Karpas-422 (cell line): ENCODE measurements around the gene SH3RF1. TPM values are rescaled to one million over a fixed set of nuclear protein-coding genes. Genes with fewer than 3 reads are reported as not detected.

Source experiments
- DNase-seq: peaks from one replicate; pipeline ENCODE4 v3.0.0-alpha.2; 2015
- H2AFZ ChIP-seq: fragments of 200-600 bp; sonication (generic); 2 replicates; pipeline ENCODE4 v1.6.1; 2014; ENCODE audit warnings: antibody characterized with exemption, low read length, mixed read lengths
- H3K27ac ChIP-seq: fragments of 200-600 bp; sonication (generic); 2 replicates; pipeline ENCODE4 v1.5.1; 2014; ENCODE audit warnings: mild to moderate bottlenecking, low read length, moderate library complexity
- H3K27me3 ChIP-seq: fragments of 200-600 bp; sonication (generic); 2 replicates; pipeline ENCODE4 v1.6.1; 2014; ENCODE audit warnings: low read length, mixed read lengths
- H3K36me3 ChIP-seq: fragments of 200-600 bp; sonication (generic); 2 replicates; pipeline ENCODE4 v1.6.1; 2014; ENCODE audit warnings: low read length, mixed read lengths; ENCODE audit not compliant: insufficient read depth
- H3K4me1 ChIP-seq: fragments of 200-600 bp; sonication (generic); 2 replicates; pipeline ENCODE4 v1.6.1; 2014; ENCODE audit warnings: mild to moderate bottlenecking, low read length, mixed read lengths
- H3K4me2 ChIP-seq: fragments of 200-600 bp; sonication (generic); 2 replicates; pipeline ENCODE4 v1.6.1; 2014; ENCODE audit warnings: low read length, low read depth, mild to moderate bottlenecking; ENCODE audit not compliant: poor library complexity, severe bottlenecking
- H3K4me3 ChIP-seq: fragments of 200-600 bp; sonication (generic); 2 replicates; pipeline ENCODE4 v1.5.1; 2014; ENCODE audit warnings: mild to moderate bottlenecking, antibody characterized with exemption, low read length, mixed read lengths
- H3K79me2 ChIP-seq: fragments of 200-600 bp; sonication (generic); 2 replicates; pipeline ENCODE4 v1.6.1; 2014; ENCODE audit warnings: mild to moderate bottlenecking, low read length, mixed read lengths
- H3K9ac ChIP-seq: fragments of 200-600 bp; sonication (generic); 2 replicates; pipeline ENCODE4 v1.6.0; 2014; ENCODE audit warnings: low read length
- H3K9me2 ChIP-seq: fragments of 200-600 bp; sonication (generic), shearing (Covaris generic); replicated peaks from 2 replicates; pipeline ENCODE4 v1.6.0; 2014; ENCODE audit warnings: mild to moderate bottlenecking, low read length, moderate library complexity; ENCODE audit not compliant: insufficient read depth
- H3K9me3 ChIP-seq: fragments of 300-700, 200-600 bp; sonication (generic); 2 replicates; pipeline ENCODE4 v1.6.1; 2014; ENCODE audit warnings: low read length, mixed read lengths
- H4K20me1 ChIP-seq: fragments of 200-600 bp; sonication (generic); 2 replicates; pipeline ENCODE4 v1.6.1; 2014; ENCODE audit warnings: mild to moderate bottlenecking, antibody characterized with exemption, low read length, low read depth; ENCODE audit not compliant: insufficient read depth
- total RNA-seq: library from RNA; depleted of rRNA; stranded (reverse); fragments of >200 nt; shearing (Covaris generic); gene quantifications from 2 replicates; pipeline ENCODE4 v1.2.3, GENCODE V29; 2014; ENCODE audit warnings: low replicate concordance

The SH3RF1 gene
- total RNA-seq, 1 experiment from 2014 or later: not detected

- no peaks in the 10 kb centered on the region for H3K27me3 ChIP-seq
- no peak for DNase-seq
- no peaks in the 10 kb centered on the region for H3K9me3 ChIP-seq
- no peak overlapping the region for H2AFZ ChIP-seq
- no peaks in the 10 kb centered on the region for H4K20me1 ChIP-seq
- no peak overlapping the region for H3K4me2 ChIP-seq
- no peak overlapping the region for H3K4me3 ChIP-seq
- H3K9me2 ChIP-seq: no peaks in the 10 kb centered on the region
- H3K36me3 ChIP-seq: no peaks in the 10 kb centered on the region
- H3K4me1 ChIP-seq: no peaks in the 10 kb centered on the region
- H3K9ac ChIP-seq: no peak overlapping the region
- H3K27ac ChIP-seq: no peak overlapping the region
- no peaks in the 10 kb centered on the region for H3K79me2 ChIP-seq
These were observed 155.4 kb downstream of the SH3RF1 start for GRCh38 chr4:169115144-169115896.

DNA sequence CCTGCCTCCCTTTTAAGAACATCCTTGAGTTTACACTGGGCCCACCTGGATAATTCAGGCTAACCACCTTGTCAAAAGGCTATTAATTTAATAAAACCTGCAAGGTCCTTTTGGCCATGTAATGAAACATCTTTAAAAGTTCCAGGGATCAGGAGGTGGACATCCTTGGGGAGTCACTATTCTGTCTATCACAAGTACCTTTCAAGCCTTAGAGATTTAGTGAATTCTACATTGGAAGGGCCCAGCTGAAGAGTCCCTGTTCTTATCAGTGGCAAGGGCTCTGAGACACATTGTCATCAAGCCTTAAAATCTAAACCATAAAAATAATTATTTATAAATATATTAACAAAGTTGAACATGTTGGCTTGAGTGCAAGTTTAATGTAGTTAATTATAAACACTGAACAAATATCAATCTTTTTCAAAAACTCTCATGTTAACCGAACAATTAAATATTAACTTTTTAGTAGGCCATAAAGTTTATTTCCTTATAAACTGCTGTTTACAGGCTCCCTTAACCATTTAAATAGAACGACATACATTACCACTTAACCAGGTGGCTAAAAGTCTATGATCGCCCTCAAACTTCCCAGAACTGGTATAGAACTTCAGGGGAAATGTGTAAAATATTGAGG is 156.3 kb downstream of the SH3RF1 start:
- H3K36me3 ChIP-seq: no peaks in the 10 kb centered on the region
- H3K9ac ChIP-seq: no peak overlapping the region
- no peaks in the 10 kb centered on the region for H3K4me1 ChIP-seq
- no peak overlapping the region for H2AFZ ChIP-seq
- H3K4me2 ChIP-seq: no peak overlapping the region
- H3K79me2 ChIP-seq: no peaks in the 10 kb centered on the region
- H3K27me3 ChIP-seq: no peaks in the 10 kb centered on the region
- H3K27ac ChIP-seq: no peak overlapping the region
- no peaks in the 10 kb centered on the region for H4K20me1 ChIP-seq
- no peak overlapping the region for H3K4me3 ChIP-seq
- no peaks in the 10 kb centered on the region for H3K9me2 ChIP-seq
- DNase-seq: no peak
- H3K9me3 ChIP-seq: no peaks in the 10 kb centered on the region

- Histone ChIP-seq H3K9me2 (no peaks in the 10 kb centered on the region), H3K27ac (no peak overlapping the region), H3K4me1 (no peaks in the 10 kb centered on the region), H3K4me2 (no peak overlapping the region), H3K4me3 (no peak overlapping the region), H2AFZ (no peak overlapping the region), H3K79me2 (no peaks in the 10 kb centered on the region), H3K36me3 (no peaks in the 10 kb centered on the region), H3K27me3 (no peaks in the 10 kb centered on the region), H3K9me3 (no peaks in the 10 kb centered on the region), H4K20me1 (no peaks in the 10 kb centered on the region), H3K9ac (no peak overlapping the region)
- DNase-seq: no peak
These were observed 160.1 kb downstream of the SH3RF1 start for GRCh38 chr4:169110633-169111032.

- H3K9ac ChIP-seq: no peak overlapping the region
- H3K4me3 ChIP-seq: no peak overlapping the region
- H3K9me3 ChIP-seq: no peaks in the 10 kb centered on the region
- no peaks in the 10 kb centered on the region for H3K27me3 ChIP-seq
- H3K9me2 ChIP-seq: no peaks in the 10 kb centered on the region
- H3K27ac ChIP-seq: no peak overlapping the region
- no peak for DNase-seq
- no peak overlapping the region for H2AFZ ChIP-seq
- no peaks in the 10 kb centered on the region for H4K20me1 ChIP-seq
- no peaks in the 10 kb centered on the region for H3K36me3 ChIP-seq
- H3K4me2 ChIP-seq: no peak overlapping the region
- H3K4me1 ChIP-seq: no peaks in the 10 kb centered on the region
- H3K79me2 ChIP-seq: no peaks in the 10 kb centered on the region
These were observed 161.6 kb downstream of the SH3RF1 start for GRCh38 chr4:169109035-169109675.

DNA sequence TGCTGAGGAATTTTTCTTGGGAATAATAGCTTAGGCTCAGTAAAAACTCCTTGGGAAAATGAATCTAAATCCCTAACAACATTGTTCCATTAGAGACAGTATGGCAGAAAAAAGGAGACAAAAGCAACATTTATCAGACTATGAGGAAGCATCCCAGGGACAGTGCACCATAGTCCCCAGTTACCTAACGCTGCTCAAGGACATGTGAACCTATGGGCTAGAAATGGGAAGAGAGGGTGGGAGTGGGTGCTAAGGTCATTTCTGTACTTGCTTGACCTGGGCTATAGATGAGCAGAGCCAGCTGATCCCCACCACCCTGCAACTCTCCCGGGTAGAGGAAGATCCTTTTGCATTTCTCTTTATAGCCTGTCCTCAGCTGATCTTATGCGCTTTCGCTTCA is 162.5 kb downstream of the SH3RF1 start:
- Histone ChIP-seq H3K27ac (no peak overlapping the region), H3K36me3 (no peaks in the 10 kb centered on the region), H2AFZ (no peak overlapping the region), H3K9ac (no peak overlapping the region), H3K4me2 (no peak overlapping the region), H3K9me2 (no peaks in the 10 kb centered on the region), H4K20me1 (no peaks in the 10 kb centered on the region), H3K4me3 (no peak overlapping the region), H3K79me2 (no peaks in the 10 kb centered on the region), H3K4me1 (no peaks in the 10 kb centered on the region), H3K27me3 (no peaks in the 10 kb centered on the region), H3K9me3 (no peaks in the 10 kb centered on the region)
- no peak for DNase-seq

DNA sequence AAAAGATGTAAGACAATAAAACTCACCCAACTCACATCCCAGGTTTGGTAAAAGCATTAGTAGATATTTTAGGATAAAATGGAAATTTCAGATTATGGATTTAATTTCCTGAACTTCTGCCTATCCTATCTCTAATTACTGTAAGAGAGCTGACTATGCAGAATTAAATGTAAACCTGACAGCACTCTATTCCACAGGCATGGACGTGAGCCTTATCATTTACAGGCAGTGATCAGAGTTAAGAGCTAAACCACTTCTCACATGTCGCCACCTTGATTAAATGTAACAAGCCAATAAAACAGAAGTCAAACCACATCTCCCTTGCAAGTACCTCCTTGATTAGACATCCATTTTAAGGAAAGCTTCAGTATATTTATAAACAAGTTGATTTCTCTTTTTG is 163.2 kb downstream of the SH3RF1 start:
- no peak overlapping the region for H2AFZ ChIP-seq
- no peaks in the 10 kb centered on the region for H3K9me2 ChIP-seq
- H3K4me1 ChIP-seq: no peaks in the 10 kb centered on the region

GRCh38 chr4:169106696-169107229 is 164.0 kb downstream of the SH3RF1 start:
- no peak overlapping the region for H3K4me2 ChIP-seq
- H3K36me3 ChIP-seq: no peaks in the 10 kb centered on the region
- no peak overlapping the region for H3K4me3 ChIP-seq
- H3K9me2 ChIP-seq: no peaks in the 10 kb centered on the region
- H3K79me2 ChIP-seq: no peaks in the 10 kb centered on the region
- no peaks in the 10 kb centered on the region for H3K27me3 ChIP-seq
- no peaks in the 10 kb centered on the region for H4K20me1 ChIP-seq
- H3K9ac ChIP-seq: no peak overlapping the region
- no peaks in the 10 kb centered on the region for H3K4me1 ChIP-seq
- no peaks in the 10 kb centered on the region for H3K9me3 ChIP-seq
- no peak for DNase-seq
- H2AFZ ChIP-seq: no peak overlapping the region
- no peak overlapping the region for H3K27ac ChIP-seq

More for the DNA sequence above, 163.2 kb downstream of the SH3RF1 start:
- Histone ChIP-seq H3K27me3 (no peaks in the 10 kb centered on the region), H3K79me2 (no peaks in the 10 kb centered on the region), H3K9ac (no peak overlapping the region), H3K4me2 (no peak overlapping the region), H3K4me3 (no peak overlapping the region), H3K27ac (no peak overlapping the region), H3K36me3 (no peaks in the 10 kb centered on the region), H4K20me1 (no peaks in the 10 kb centered on the region), H3K9me3 (no peaks in the 10 kb centered on the region)
- no peak for DNase-seq

DNA sequence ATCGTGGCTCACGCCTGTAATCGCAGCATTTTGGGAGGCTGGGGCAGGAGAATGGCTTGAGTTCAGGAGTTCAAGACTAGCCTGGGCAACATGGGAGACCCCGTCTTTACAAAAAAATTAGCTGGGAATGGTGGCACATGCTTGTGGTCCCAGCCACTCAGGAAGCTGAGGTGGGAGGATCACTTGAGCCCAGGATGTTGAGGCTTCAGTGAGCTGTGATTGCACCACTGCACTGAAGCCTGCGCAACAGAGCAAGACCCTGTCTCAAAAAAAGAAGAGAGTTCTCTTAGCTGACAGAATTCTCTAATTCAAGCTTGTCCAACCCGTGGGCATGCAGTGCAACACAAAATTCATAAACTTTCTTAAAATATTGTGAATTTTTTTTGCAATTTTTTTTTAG is 165.1 kb downstream of the SH3RF1 start:
- no peaks in the 10 kb centered on the region for H3K36me3 ChIP-seq
- H4K20me1 ChIP-seq: no peaks in the 10 kb centered on the region
- H3K9ac ChIP-seq: no peak overlapping the region
- H3K4me1 ChIP-seq: no peaks in the 10 kb centered on the region
- no peak overlapping the region for H3K4me3 ChIP-seq
- no peak overlapping the region for H3K4me2 ChIP-seq
- H3K79me2 ChIP-seq: no peaks in the 10 kb centered on the region
- H3K27me3 ChIP-seq: no peaks in the 10 kb centered on the region
- no peaks in the 10 kb centered on the region for H3K9me3 ChIP-seq
- H2AFZ ChIP-seq: no peak overlapping the region
- H3K27ac ChIP-seq: no peak overlapping the region
- DNase-seq: no peak
- no peaks in the 10 kb centered on the region for H3K9me2 ChIP-seq
